Left ventricle myocardium superior (tissue), 1 donor: Measurements from ENCODE around the gene TLNRD1. TPM values are rescaled to one million over a fixed set of nuclear protein-coding genes. Genes with fewer than 3 reads are reported as not detected.

Experiments
- ATAC-seq: fragments of 200-7000 bp; cut with Tn5 transposase; one replicate; pipeline ENCODE4 v1.9.1; 2020; ENCODE audit warnings: mild to moderate bottlenecking, moderate library complexity
- DNase-seq: peaks from one replicate; pipeline ENCODE4 v3.0.0-alpha.2; 2020
- intact Hi-C: fragments of 100-400 bp; cut with micrococcal nuclease; formaldehyde crosslinking; loops from one replicate; pipeline ENCODE4 v1.11.0; 2022
- total RNA-seq: library from RNA; stranded (reverse); fragmentation: NEBNext Ultra II Directional; extraction: Animal tissue kit (Norgen Biotek cat#: 25700); gene quantifications from one replicate; pipeline ENCODE4 v1.2.1, GENCODE V29; 2021
- donor health status: DM: no; HTN: yes; CAD: no; lungs with severe emphysema.

The TLNRD1 gene
- total RNA-seq, 1 donor from 2014 or later = 6.4 TPM

- intact Hi-C loops = no loop called here
- DNase-seq (no peak), ATAC-seq (no peak)
Observed at GRCh38 chr15:81018197-81018596, 17.5 kb downstream of the TLNRD1 start.

GRCh38 chr15:81021321-81021720 is 20.6 kb downstream of the TLNRD1 start:
- intact Hi-C loops = no loop called here
- no peak for ATAC-seq

GRCh38 chr15:81023483-81024264 is 23.0 kb downstream of the TLNRD1 start:
- intact Hi-C loops = no loop called here
- peak; percentile 82 for DNase-seq
- peak; percentile 98 for ATAC-seq

More at GRCh38 chr15:81021321-81021720, 20.6 kb downstream of the TLNRD1 start:
- no peak for DNase-seq

GRCh38 chr15:81024265-81024872 is 23.6 kb downstream of the TLNRD1 start:
- intact Hi-C loops = no loop called here
- ATAC-seq (peak; percentile 33), DNase-seq (no peak)

- DNase-seq = no peak
- ATAC-seq = no peak
- intact Hi-C loops = no loop called here
Observed at GRCh38 chr15:81024936-81025335, 24.2 kb downstream of the TLNRD1 start.

GRCh38 chr15:81025721-81026370 is 25.1 kb downstream of the TLNRD1 start:
- ATAC-seq = no peak
- intact Hi-C loops = no loop called here
- DNase-seq = no peak

GRCh38 chr15:81026836-81027599 is 26.3 kb downstream of the TLNRD1 start:
- ATAC-seq = no peak

GRCh38 chr15:81029414-81030300 is 28.9 kb downstream of the TLNRD1 start:
- intact Hi-C loops = no loop called here
- DNase-seq (no peak), ATAC-seq (peak; percentile 45)

More at GRCh38 chr15:81026836-81027599, 26.3 kb downstream of the TLNRD1 start:
- intact Hi-C loops = no loop called here
- no peak for DNase-seq

GRCh38 chr15:81030301-81030750 is 29.6 kb downstream of the TLNRD1 start:
- intact Hi-C loops = no loop called here
- ATAC-seq (peak; percentile 43), DNase-seq (no peak)

- ATAC-seq (no peak), DNase-seq (no peak)
- intact Hi-C loops = no loop called here
Observed at GRCh38 chr15:81031203-81031602, 30.5 kb downstream of the TLNRD1 start.

GRCh38 chr15:81032355-81032754 is 31.6 kb downstream of the TLNRD1 start:
- intact Hi-C loops = no loop called here
- DNase-seq (no peak), ATAC-seq (no peak)

- no peak for ATAC-seq
- DNase-seq = no peak
- intact Hi-C loops = no loop called here
Observed at GRCh38 chr15:81032818-81033217, 32.1 kb downstream of the TLNRD1 start.

GRCh38 chr15:81033508-81033907 is 32.8 kb downstream of the TLNRD1 start:
- peak; percentile 48 for ATAC-seq

GRCh38 chr15:81037952-81038743 is 37.4 kb downstream of the TLNRD1 start:
- DNase-seq (no peak), ATAC-seq (no peak)
- intact Hi-C loops = no loop called here

More at GRCh38 chr15:81033508-81033907, 32.8 kb downstream of the TLNRD1 start:
- intact Hi-C loops = no loop called here
- DNase-seq = no peak

- intact Hi-C loops = no loop called here
- DNase-seq (no peak), ATAC-seq (peak; percentile 63)
Observed at GRCh38 chr15:81038975-81039607, 38.4 kb downstream of the TLNRD1 start.

- ATAC-seq (no peak), DNase-seq (no peak)
- intact Hi-C loops = no loop called here
Observed at GRCh38 chr15:81040757-81041156, 40.0 kb downstream of the TLNRD1 start.

GRCh38 chr15:81043281-81043934 is 42.7 kb downstream of the TLNRD1 start:
- intact Hi-C loops = no loop called here
- no peak for ATAC-seq
- DNase-seq = no peak
